ENCODE measurements around the gene EXOC7.

DNA sequence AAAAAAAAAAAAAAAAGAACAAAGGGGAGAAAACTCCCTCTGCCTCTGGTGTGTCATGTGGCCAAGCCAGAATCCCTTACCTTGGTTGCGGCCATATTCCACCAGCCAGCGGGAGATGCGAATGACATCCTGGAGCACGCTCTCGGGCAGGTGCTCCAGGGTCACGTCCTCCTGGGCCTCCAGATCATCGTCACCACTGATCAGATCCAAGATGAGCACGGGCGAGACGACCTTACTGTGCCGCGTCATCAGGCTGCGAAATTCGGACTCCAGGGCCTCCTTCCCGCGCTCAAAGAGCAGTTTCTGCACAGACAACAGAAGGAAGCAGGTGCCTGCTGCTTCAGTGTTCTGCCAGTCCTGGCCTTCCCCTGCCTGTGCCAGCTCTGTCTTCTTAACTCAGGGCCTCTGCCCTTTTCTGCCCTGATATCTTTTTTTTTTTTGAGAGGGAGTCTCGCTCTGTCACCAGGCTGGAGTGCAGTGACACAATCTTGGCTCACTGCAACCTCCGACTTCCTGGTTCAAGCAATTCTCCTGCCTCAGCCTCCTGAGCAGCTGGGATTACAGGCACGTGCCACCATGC is 5.8 kb downstream of the EXOC7 start:
- TF ChIP-seq, protein P1, sequence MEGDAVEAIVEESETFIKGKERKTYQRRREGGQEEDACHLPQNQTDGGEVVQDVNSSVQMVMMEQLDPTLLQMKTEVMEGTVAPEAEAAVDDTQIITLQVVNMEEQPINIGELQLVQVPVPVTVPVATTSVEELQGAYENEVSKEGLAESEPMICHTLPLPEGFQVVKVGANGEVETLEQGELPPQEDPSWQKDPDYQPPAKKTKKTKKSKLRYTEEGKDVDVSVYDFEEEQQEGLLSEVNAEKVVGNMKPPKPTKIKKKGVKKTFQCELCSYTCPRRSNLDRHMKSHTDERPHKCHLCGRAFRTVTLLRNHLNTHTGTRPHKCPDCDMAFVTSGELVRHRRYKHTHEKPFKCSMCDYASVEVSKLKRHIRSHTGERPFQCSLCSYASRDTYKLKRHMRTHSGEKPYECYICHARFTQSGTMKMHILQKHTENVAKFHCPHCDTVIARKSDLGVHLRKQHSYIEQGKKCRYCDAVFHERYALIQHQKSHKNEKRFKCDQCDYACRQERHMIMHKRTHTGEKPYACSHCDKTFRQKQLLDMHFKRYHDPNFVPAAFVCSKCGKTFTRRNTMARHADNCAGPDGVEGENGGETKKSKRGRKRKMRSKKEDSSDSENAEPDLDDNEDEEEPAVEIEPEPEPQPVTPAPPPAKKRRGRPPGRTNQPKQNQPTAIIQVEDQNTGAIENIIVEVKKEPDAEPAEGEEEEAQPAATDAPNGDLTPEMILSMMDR (IDR thresholded peaks at IDR 0.05) = no peak
- no peak for TF ChIP-seq POLR2A (IDR thresholded peaks at IDR 0.05)

Data from vagina (tissue), 2 donors.